DOHH2 (cell line): Measurements from ENCODE around the gene IGF1R.

Experiments
- H3F3A ChIP-seq: fragments of 200-600 bp; sonication (generic), shearing (Covaris generic); 2 replicates; pipeline ENCODE4 v1.6.0; 2016; ENCODE audit warnings: antibody characterized with exemption, mild to moderate bottlenecking; ENCODE audit not compliant: control insufficient read depth, insufficient read depth
- H3K27ac ChIP-seq: fragments of 200-600 bp; sonication (generic); 2 replicates; pipeline ENCODE4 v1.5.1; 2014; ENCODE audit warnings: low read depth, mild to moderate bottlenecking, low read length, moderate library complexity
- H3K27me3 ChIP-seq: fragments of 200-600 bp; sonication (generic); 2 replicates; pipeline ENCODE4 v1.6.1; 2014; ENCODE audit warnings: mild to moderate bottlenecking, low read length, mixed read lengths; ENCODE audit not compliant: control insufficient read depth
- H3K36me3 ChIP-seq: fragments of 200-600 bp; sonication (generic); 2 replicates; pipeline ENCODE4 v1.6.1; 2014; ENCODE audit warnings: mild to moderate bottlenecking, low read length, moderate library complexity, mixed read lengths; ENCODE audit not compliant: control insufficient read depth
- H3K4me1 ChIP-seq: fragments of 200-600 bp; sonication (generic); 2 replicates; pipeline ENCODE4 v1.6.1; 2014; ENCODE audit warnings: mild to moderate bottlenecking, low read length, mixed read lengths; ENCODE audit not compliant: control insufficient read depth
- H3K4me2 ChIP-seq: fragments of 200-600 bp; sonication (generic); 2 replicates; pipeline ENCODE4 v1.6.0; 2014; ENCODE audit warnings: mild to moderate bottlenecking, low read length, moderate library complexity
- H3K4me3 ChIP-seq: fragments of 200-600 bp; sonication (generic); 2 replicates; pipeline ENCODE4 v1.5.1; 2014; ENCODE audit warnings: mild to moderate bottlenecking, low read length, mixed read lengths
- H3K79me2 ChIP-seq: fragments of 200-600 bp; sonication (generic); 2 replicates; pipeline ENCODE4 v1.6.1; 2014; ENCODE audit warnings: mild to moderate bottlenecking, low read length, mixed read lengths; ENCODE audit not compliant: control insufficient read depth
- H3K9me2 ChIP-seq: fragments of 200-600 bp; sonication (generic); replicated peaks from 2 replicates; pipeline ENCODE4 v1.6.1; 2014; ENCODE audit warnings: mild to moderate bottlenecking, low read length, mixed read lengths; ENCODE audit not compliant: control insufficient read depth
- H3K9me3 ChIP-seq: fragments of 200-600 bp; sonication (generic); 2 replicates; pipeline ENCODE4 v1.6.1; 2014; ENCODE audit warnings: antibody characterized with exemption, low read length, mixed read lengths; ENCODE audit not compliant: control insufficient read depth, insufficient read depth
- H4K20me1 ChIP-seq: fragments of 200-600 bp; sonication (generic); 2 replicates; pipeline ENCODE4 v1.6.0; 2014; ENCODE audit warnings: low read depth, mild to moderate bottlenecking, antibody characterized with exemption, low read length, moderate library complexity; ENCODE audit not compliant: control insufficient read depth, insufficient read depth
- CTCF ChIP-seq: fragments of 200-600 bp; sonication (generic); IDR thresholded peaks from one replicate; pipeline ENCODE4 v1.5.1; 2014; ENCODE audit warnings: antibody characterized with exemption, mild to moderate bottlenecking, low read depth, low read length; ENCODE audit not compliant: poor library complexity, severe bottlenecking
- EZH2phosphoT487 ChIP-seq: fragments of 200-600 bp; sonication (generic); IDR thresholded peaks from 2 replicates; pipeline ENCODE4 v1.6.1; 2017; ENCODE audit warnings: borderline replicate concordance, mild to moderate bottlenecking, antibody characterized with exemption, low read length, moderate library complexity, mixed read lengths

IGF1R gene

GRCh38 chr15:98711810-98712209 lies 63.5 kb downstream of the IGF1R start:
- H3F3A ChIP-seq = no peaks in the 10 kb centered on the region
- no peak overlapping the region for H3K4me2 ChIP-seq
- no peaks in the 10 kb centered on the region for H3K4me1 ChIP-seq
- H3K27ac ChIP-seq = no peak overlapping the region
- H3K9me3 ChIP-seq = no peaks in the 10 kb centered on the region
- no peaks in the 10 kb centered on the region for H3K9me2 ChIP-seq
- TF ChIP-seq CTCF (no peak), EZH2phosphoT487 (no peak)
- no peaks in the 10 kb centered on the region for H3K27me3 ChIP-seq
- H3K36me3 ChIP-seq = no peaks in the 10 kb centered on the region
- H4K20me1 ChIP-seq = 0 out of 2 replicates have a peak, but pooled peaks cover under 1% of the 10 kb centered on the region
- H3K79me2 ChIP-seq = peaks cover 4% of the 10 kb centered on the region; the same call in 1 of the 2 replicates
- no peak overlapping the region for H3K4me3 ChIP-seq

GRCh38 chr15:98712845-98713584 lies 64.7 kb downstream of the IGF1R start:
- Histone ChIP-seq H3K27ac (no peak overlapping the region), H3K4me2 (no peak overlapping the region), H3K4me3 (no peak overlapping the region), H3K4me1 (no peaks in the 10 kb centered on the region; the same call in 1 of the 2 replicates), H3K36me3 (no peaks in the 10 kb centered on the region), H3K79me2 (peaks cover 4% of the 10 kb centered on the region; the same call in 1 of the 2 replicates), H3K27me3 (no peaks in the 10 kb centered on the region), H4K20me1 (0 out of 2 replicates have a peak, but pooled peaks cover 3% of the 10 kb centered on the region), H3K9me2 (no peaks in the 10 kb centered on the region), H3F3A (no peaks in the 10 kb centered on the region), H3K9me3 (no peaks in the 10 kb centered on the region)
- TF ChIP-seq EZH2phosphoT487 (no peak), CTCF (no peak)

GRCh38 chr15:98713585-98714001 lies 65.3 kb downstream of the IGF1R start:
- Histone ChIP-seq H3F3A (no peaks in the 10 kb centered on the region), H3K4me3 (no peak overlapping the region), H3K27ac (no peak overlapping the region), H3K4me2 (no peak overlapping the region), H3K9me3 (no peaks in the 10 kb centered on the region), H4K20me1 (0 out of 2 replicates have a peak, but pooled peaks cover 3% of the 10 kb centered on the region), H3K36me3 (no peaks in the 10 kb centered on the region), H3K4me1 (peaks cover 3% of the 10 kb centered on the region), H3K9me2 (no peaks in the 10 kb centered on the region), H3K27me3 (no peaks in the 10 kb centered on the region), H3K79me2 (peaks cover 4% of the 10 kb centered on the region; the same call in 1 of the 2 replicates)
- TF ChIP-seq EZH2phosphoT487 (no peak), CTCF (no peak)
